Spleen (tissue), 7 donors: Measurements from ENCODE around the gene EFNA2.

Experiments
- POLR2A ChIP-seq, 3 donors: fragments of 450-650 bp; IDR thresholded peaks; one replicate each; pipeline ENCODE4 v1.5.1; 2017; ENCODE audit warnings: antibody characterized with exemption in 3 of 3, mild to moderate bottlenecking in 1 of 3
- TF ChIP-seq, protein P1 (sequence below), 11 experiments: fragments of 200-600 bp in 7 of 11; fragments of 450-650 bp in 4 of 11; sonication (generic) in 4 of 11; IDR thresholded peaks in 8 of 11; conservative IDR thresholded peaks in 3 of 11; 1 replicate in 7 of 11; 2 replicates in 4 of 11; pipeline versions ENCODE4 v1.4.0 to v1.8.0; 2016 to 2021; ENCODE audit warnings: antibody characterized with exemption in 11 of 11, inconsistent platforms in 4 of 11, mild to moderate bottlenecking in 1 of 11
- donor health status: DM: no; HTN: no; CAD: no; lungs with moderate emphysema.
- donor health status: DM: no; HTN: no; CAD: no.
- donor health status: DM: no; HTN: no; CAD: no.

DNA sequence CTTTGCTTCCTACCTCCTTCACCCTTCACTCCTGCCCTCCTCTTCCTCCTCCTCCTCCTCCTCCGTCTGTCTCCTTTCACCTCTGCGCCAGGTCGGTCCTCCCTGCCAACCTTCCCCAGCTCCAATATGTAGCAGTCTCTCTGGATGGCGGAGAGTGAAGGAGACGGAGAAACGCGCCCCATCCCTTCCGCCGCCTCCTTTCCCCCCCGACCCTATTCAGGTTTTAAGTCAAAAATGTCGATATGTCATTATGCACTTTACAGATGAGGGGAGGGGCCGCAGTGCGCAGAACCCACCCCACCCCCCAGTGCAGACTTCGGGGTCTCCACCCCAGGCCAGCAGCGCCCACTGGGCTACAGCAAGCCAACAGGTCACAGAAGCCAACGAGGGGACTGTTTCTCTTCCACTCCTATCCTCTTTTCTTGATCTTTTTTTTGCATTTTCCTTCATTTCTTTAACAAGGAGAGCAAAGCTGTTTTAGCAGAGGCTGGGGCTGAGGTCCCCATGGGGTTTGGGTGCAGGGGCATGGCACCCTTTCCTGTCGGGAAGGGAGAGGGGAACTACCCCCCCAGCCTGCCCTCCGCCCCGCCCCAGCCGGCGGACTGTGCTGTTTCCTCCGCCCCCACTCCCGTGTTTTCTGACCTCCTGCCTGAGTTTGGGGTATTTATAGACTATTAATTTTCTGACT, 28.1 kb upstream of the EFNA2 start:
- TF ChIP-seq, protein P1, sequence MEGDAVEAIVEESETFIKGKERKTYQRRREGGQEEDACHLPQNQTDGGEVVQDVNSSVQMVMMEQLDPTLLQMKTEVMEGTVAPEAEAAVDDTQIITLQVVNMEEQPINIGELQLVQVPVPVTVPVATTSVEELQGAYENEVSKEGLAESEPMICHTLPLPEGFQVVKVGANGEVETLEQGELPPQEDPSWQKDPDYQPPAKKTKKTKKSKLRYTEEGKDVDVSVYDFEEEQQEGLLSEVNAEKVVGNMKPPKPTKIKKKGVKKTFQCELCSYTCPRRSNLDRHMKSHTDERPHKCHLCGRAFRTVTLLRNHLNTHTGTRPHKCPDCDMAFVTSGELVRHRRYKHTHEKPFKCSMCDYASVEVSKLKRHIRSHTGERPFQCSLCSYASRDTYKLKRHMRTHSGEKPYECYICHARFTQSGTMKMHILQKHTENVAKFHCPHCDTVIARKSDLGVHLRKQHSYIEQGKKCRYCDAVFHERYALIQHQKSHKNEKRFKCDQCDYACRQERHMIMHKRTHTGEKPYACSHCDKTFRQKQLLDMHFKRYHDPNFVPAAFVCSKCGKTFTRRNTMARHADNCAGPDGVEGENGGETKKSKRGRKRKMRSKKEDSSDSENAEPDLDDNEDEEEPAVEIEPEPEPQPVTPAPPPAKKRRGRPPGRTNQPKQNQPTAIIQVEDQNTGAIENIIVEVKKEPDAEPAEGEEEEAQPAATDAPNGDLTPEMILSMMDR (IDR thresholded peaks at IDR 0.05 in 8 of 11, conservative IDR thresholded peaks at IDR 0.05 in 3 of 11) = no peak
- no peak for TF ChIP-seq POLR2A (IDR thresholded peaks at IDR 0.05)
